ENCODE measurements around the gene LRRIQ1.

DNA sequence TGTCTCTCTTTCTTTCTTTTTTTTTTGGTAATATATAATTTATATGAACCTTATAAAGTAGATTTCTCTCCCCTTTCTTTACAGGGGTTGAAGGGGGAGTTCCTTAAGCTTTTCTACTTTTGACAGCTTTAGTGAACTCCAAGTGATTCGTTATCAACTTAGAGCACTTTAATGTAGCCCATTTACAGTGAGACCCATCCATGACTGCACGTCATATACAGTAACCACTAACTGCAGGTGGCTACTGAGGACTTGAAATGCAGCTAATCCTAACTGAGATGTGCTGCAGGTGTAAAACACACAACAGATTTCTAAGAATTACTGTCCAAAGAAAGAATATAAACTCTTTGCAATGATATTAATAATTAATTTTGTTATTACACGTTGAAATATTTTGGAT, 582 bp downstream of the LRRIQ1 start:
- TF ChIP-seq CTCF (conservative IDR thresholded peaks at IDR 0.05; ENCODE audit: low read depth, low read length) (no peak), EZH2 (IDR thresholded peaks at IDR 0.05; ENCODE audit: borderline replicate concordance, low read depth, low read length, poor library complexity, severe bottlenecking) (no peak)
